Measurements from ENCODE around the gene XIRP1.

XIRP1 gene

GRCh38 chr3:39166932-39167532 is 25.4 kb downstream of the XIRP1 start:
- peak; percentile 95 for DNase-seq (ENCODE audit: low spot score)

- DNase-seq (ENCODE audit: low spot score), result peak; percentile 43
Observed at GRCh38 chr3:39166134-39166710, 26.2 kb downstream of the XIRP1 start.

GRCh38 chr3:39165518-39165917 is 26.9 kb downstream of the XIRP1 start:
- DNase-seq (ENCODE audit: low spot score), result peak; percentile 76

GRCh38 chr3:39164414-39164813 is 28.0 kb downstream of the XIRP1 start:
- no peak for DNase-seq (ENCODE audit: low spot score)

- no peak for DNase-seq (ENCODE audit: low spot score)
Observed at GRCh38 chr3:39158148-39158715, 34.2 kb downstream of the XIRP1 start.

GRCh38 chr3:39157359-39157758 is 35.0 kb downstream of the XIRP1 start:
- no peak for DNase-seq (ENCODE audit: low spot score)

GRCh38 chr3:39156421-39156820 is 36.0 kb downstream of the XIRP1 start:
- no peak for DNase-seq (ENCODE audit: low spot score)

GRCh38 chr3:39154280-39155021 is 37.9 kb downstream of the XIRP1 start:
- DNase-seq (ENCODE audit: low spot score), result no peak

- no peak for DNase-seq (ENCODE audit: low spot score)
Observed at GRCh38 chr3:39153977-39154279, 38.5 kb downstream of the XIRP1 start.

- DNase-seq (ENCODE audit: low spot score), result peak; percentile 70
Observed at GRCh38 chr3:39150803-39151631, 41.4 kb downstream of the XIRP1 start.

- DNase-seq (ENCODE audit: low spot score), result no peak
Observed at GRCh38 chr3:39150148-39150802, 42.1 kb downstream of the XIRP1 start.

- DNase-seq (ENCODE audit: low spot score), result no peak
Observed at GRCh38 chr3:39149498-39150147, 42.8 kb downstream of the XIRP1 start.

GRCh38 chr3:39149059-39149455 is 43.3 kb downstream of the XIRP1 start:
- DNase-seq (ENCODE audit: low spot score), result no peak

- no peak for DNase-seq (ENCODE audit: low spot score)
Observed at GRCh38 chr3:39148435-39149058, 43.8 kb downstream of the XIRP1 start.

GRCh38 chr3:39147711-39148434 is 44.5 kb downstream of the XIRP1 start:
- no peak for DNase-seq (ENCODE audit: low spot score)

GRCh38 chr3:39146611-39147591 is 45.5 kb downstream of the XIRP1 start:
- DNase-seq (ENCODE audit: low spot score), result no peak

- DNase-seq (ENCODE audit: low spot score), result no peak
Observed at GRCh38 chr3:39146083-39146501, 46.3 kb downstream of the XIRP1 start.

- no peak for DNase-seq (ENCODE audit: low spot score)
Observed at GRCh38 chr3:39144748-39145380, 47.5 kb downstream of the XIRP1 start.

Measured in pons (tissue), 1 donor.